NCI-H1436 (cell line): ENCODE measurements around the gene HS3ST2.

Experiments used
- DNase-seq: peaks from one replicate; lab custom pipeline; 2025; lab: John Stamatoyannopoulos, UW

The HS3ST2 gene

GRCh38 chr16:22813948-22814710, at the start of gene HS3ST2:
Gene HS3ST2, plus strand, starts transcription at chr16:22814162. Its CDS starts 449 bp downstream, at chr16:22814611.
- DNase-seq = no peak

- DNase-seq = no peak
Measured at GRCh38 chr16:22764662-22765327, 49.2 kb upstream of the HS3ST2 start.

DNA sequence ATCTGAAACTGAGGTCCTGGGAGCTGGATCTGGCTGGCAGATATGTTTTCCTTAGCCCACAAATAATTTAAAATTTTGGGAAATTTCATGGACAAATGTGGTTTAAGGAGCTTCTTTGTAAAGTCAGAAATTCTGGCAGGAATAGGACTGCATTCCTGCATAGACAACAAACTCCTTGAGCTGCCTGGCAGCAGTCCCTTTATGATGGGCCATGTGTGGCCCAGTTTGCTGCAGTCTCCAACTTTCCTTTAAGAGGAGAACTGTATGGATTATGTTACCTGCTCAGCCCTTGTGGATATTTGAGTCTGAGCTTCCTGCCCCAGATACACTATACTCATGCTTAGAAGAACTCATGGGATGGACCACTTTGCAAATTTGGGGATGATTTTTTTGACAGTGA, 48.5 kb upstream of the HS3ST2 start:
- no peak for DNase-seq

DNA sequence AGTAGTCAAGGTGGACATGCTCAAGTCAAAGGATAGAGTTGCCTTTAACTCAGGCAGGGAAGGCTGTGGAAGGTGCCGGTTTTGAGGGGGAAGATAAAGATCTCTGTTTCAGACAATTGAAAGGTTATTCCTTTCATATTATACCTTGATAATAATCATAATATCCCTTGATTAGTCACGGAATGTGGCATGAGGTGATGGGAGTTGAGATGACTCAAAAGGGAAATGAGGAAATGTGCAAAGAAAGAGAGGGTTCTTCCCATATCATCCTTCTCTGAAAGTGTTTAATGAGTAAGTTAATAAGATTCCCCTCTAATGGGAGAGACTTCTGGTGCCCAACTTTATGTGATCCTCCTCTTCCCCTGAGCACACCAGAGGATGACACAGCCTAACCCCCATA, 43.1 kb upstream of the HS3ST2 start:
- no peak for DNase-seq

- DNase-seq = no peak
Measured at GRCh38 chr16:22771551-22771950, 42.4 kb upstream of the HS3ST2 start.

DNA sequence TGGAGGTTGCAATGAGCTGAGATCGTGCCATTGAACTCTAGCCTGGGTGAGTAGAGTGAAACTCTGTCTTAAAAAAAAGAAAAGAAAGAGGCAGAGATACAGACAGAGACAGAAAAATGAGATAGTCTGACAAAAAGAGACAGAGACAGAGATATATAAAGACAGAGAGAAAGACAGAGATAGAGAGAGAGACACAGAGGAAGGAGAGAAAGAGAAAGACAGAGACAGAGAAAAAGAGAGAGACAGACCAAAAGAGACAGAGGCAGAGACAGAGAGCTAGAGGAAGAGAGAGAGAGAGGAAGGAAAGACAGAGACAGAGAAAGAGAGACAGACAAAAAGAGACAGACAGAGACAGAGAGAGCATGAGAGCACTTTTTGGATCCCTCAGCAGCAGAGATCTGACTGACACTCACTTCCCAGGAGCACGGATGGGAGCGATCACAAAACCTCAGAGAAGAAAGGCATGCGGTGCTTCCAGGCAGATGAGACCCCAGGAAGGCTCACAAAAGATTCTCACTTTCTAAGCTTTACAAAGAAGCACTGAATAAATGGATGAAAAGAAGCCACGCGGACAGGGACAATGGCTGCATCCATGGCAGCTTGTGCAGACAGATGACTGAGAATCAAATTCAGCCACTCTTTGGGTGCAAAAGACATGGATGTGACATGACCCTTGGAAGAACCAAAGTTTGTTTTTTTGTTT, 38.6 kb upstream of the HS3ST2 start:
- DNase-seq = no peak

- DNase-seq = no peak
Measured at GRCh38 chr16:22781480-22781879, 32.5 kb upstream of the HS3ST2 start.

- DNase-seq = no peak
Measured at GRCh38 chr16:22782314-22782713, 31.6 kb upstream of the HS3ST2 start.

- DNase-seq = no peak
Measured at GRCh38 chr16:22784690-22785214, 29.2 kb upstream of the HS3ST2 start.

- no peak for DNase-seq
Measured at GRCh38 chr16:22785552-22785951, 28.4 kb upstream of the HS3ST2 start.

GRCh38 chr16:22786284-22786683, 27.7 kb upstream of the HS3ST2 start:
- no peak for DNase-seq

GRCh38 chr16:22786691-22787090, 27.3 kb upstream of the HS3ST2 start:
- DNase-seq = no peak

DNA sequence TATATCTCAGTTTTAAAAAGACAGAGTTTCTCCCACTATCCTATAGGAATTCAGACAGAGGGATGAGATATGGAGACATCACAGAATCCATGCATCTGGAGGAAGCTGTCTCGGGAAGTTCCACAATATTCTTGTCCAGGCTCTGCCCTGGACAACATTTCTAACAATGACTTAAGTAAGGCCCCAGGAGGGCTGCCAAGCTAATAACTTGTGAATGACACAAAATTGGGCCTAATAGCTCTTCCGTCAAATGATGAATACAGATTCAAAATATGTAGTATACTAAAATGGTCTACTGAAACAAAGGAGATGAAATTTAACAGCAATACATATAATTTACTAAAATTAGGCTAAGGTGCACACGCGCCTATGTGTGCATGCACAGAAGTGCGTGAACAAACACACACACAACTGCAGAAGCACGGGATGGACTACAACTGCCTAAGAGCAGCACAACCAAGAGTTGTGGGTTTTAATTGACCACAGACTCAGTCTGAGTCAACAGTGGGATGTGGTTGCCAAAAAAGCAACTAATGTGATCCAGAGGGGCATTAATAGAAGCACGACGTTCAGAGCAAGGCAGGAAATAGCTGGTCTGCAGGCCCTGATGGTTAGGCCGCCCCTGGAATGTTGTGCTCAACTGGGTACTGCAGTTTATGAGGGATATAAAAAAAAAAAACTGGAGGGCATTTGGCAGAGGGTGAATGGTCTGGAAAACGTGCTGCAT, 26.3 kb upstream of the HS3ST2 start:
- DNase-seq = no peak

DNA sequence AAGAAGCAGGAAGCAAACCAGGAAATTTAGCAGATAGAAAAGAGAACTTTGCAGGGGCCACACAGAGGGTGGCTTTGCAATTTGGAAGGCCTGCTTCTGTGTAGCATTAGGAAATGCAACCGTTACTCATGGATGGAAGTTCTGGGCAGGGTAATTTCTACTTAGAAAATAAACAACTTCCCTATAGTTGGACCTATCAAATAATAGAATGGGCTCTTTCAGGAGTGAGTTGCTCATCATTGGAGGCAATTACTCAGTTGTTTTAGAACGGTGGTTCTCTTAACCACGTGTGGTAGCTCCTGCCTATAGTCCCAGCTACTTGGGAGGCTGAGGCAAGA, 25.8 kb upstream of the HS3ST2 start:
- DNase-seq = no peak

DNA sequence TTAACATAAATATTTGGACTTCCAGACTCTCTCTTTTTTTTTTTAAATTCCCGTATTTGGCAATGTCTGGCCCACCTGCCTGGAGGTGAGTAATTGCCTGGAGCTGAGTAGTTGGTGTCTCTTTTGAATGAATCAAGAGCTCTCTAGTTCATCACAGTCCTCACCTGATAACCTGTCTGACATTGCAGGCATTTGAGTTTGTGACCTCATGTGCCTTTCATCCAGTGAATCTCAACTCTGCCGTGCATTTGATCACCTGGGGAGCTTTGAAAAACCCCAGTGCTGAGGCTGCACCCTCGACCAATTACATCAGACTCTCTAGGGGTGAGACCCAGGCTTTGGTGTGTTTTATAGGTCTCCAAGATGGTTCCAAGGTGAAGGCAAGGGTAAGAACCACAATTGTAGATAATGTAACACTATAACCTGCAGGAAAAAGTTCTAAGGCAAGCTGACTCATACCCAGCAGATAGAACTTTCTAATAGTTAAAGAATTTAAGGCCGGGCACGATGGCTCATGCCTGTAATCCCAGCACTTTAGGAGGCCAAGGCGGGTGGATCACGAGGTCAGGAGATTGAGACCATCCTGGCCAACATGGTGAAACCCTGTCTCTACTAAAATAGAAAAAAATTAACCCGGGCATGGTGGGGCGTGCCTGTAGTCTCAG, 24.5 kb upstream of the HS3ST2 start:
- DNase-seq = no peak

GRCh38 chr16:22797551-22797950, 16.4 kb upstream of the HS3ST2 start:
- DNase-seq = no peak

GRCh38 chr16:22799113-22799512, 14.8 kb upstream of the HS3ST2 start:
- no peak for DNase-seq

- no peak for DNase-seq
Measured at GRCh38 chr16:22804893-22805292, 9.1 kb upstream of the HS3ST2 start.

GRCh38 chr16:22805326-22805725, 8.6 kb upstream of the HS3ST2 start:
- no peak for DNase-seq

GRCh38 chr16:22806811-22807210, 7.2 kb upstream of the HS3ST2 start:
- DNase-seq = no peak

- DNase-seq = no peak
Measured at GRCh38 chr16:22810226-22810625, 3.7 kb upstream of the HS3ST2 start.
